HG03135 (cell line): ENCODE measurements around the gene SULT1C4.
"Not testable (repeated sequence)": the region's sequence is repeated elsewhere in the genome, so short reads cannot be mapped to it uniquely, and the experiment has no call there.

ENCODE experiments used
- ATAC-seq: cut with Tn5 transposase; IDR thresholded peaks from one replicate; pipeline ENCODE4 v1.9.1; 2021; ENCODE audit warnings: mild to moderate bottlenecking, moderate library complexity; ENCODE audit not compliant: unreplicated experiment

Gene SULT1C4

DNA sequence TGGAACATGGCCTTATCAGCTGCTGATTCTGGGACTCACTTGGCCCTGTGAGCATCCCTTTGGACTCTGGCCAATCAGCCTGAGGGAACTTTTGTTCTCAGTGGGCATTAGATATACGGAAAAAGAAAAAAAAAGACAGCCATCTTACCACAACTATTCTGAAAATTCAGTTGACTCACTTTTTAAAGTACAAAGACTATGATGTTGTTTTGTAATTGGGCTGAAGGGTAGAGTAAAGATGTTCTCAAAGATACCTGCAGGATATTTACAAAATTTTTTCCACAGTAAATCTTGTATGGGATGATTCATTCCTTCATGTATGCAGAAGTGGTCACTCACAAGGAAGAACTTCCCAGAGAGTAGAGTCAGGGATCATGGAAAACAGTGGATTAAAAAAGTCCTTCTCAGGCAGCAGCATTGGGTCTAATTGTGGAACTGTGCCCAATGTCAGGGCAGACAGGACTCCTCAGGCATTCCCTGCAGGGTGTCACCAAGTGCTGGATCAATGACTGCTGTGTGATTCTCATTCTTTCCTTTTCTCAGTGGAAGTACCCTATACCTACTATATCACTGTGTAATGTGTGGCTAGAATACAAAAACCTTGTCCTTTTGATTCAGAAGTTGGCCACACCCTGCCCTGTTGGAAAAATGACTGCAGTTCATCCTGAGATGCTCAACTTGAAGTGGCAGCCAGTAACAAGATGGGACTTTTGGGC, 35.4 kb downstream of the SULT1C4 start:
- no peak for ATAC-seq

DNA sequence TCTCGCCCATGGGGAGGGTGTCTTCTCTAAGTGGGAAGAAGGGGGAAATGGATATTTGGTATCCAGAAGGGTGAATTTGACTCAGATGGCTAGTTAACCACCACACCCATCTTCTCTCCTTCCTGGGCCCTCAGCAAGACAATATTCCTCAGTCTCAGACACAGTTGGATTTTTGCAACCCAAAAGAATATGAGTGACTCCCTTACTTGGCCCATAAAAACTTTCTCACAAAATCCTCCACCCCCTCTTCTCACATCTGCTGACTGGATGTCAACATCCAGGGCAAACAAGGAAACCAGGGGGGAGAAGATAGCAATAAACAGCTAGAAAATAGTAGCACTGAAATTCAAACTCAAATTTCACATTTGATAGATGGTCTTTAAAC, 35.9 kb downstream of the SULT1C4 start:
- ATAC-seq = no peak

GRCh38 chr2:108414256-108414876, 36.6 kb downstream of the SULT1C4 start:
- ATAC-seq = no peak

DNA sequence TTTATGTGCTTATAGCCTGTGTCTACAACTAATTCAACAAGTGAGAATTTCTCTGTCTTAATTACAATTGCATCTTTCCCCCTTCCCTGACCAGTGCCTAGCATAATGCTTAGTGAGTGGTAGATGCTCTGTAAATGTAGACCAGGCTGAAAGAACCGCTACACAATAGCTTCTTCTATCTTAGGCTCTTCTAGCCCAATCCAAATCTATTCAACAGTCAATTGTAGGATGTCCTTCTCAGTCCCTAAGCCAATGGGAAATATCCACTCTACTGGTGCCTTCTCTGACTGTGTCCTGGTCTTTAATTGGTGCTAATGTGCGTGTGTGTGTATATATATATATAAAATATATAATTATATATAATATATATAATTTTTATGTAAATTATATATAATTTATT, 37.2 kb downstream of the SULT1C4 start:
- ATAC-seq = no peak

GRCh38 chr2:108417254-108417653, 39.5 kb downstream of the SULT1C4 start:
- no peak for ATAC-seq

DNA sequence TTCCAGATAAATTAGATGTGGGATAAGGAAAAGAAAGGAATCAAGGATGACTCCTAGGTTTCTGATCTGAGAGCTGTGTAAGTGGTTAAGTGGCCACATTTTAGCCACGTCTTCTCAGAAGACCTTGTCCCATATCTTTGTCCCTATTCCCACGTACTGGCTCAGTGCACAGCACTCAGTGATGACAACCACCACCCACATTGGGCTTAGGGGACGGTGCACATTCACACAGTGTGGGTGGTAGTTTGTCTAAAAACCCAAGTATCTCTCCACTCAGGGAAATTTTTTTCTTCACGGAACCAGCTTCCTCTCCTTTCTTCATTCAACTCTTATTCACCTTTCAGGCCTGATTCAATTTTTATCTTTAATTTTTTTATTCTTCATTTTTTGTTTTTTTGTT, 40.7 kb downstream of the SULT1C4 start:
- no peak for ATAC-seq

- no peak for ATAC-seq
These were observed 45.3 kb downstream of the SULT1C4 start for GRCh38 chr2:108423067-108423466.

GRCh38 chr2:108423502-108424251, 45.9 kb downstream of the SULT1C4 start:
- ATAC-seq = no peak

GRCh38 chr2:108428286-108429009, 50.7 kb downstream of the SULT1C4 start:
- ATAC-seq = no peak

GRCh38 chr2:108435578-108435977, 57.8 kb downstream of the SULT1C4 start:
- not testable (repeated sequence) for ATAC-seq

- no peak for ATAC-seq
These were observed 59.2 kb downstream of the SULT1C4 start for GRCh38 chr2:108436976-108437375.
